GM18499 (cell line): Measurements from ENCODE around the gene KHDC1.
A peak's percentile ranks its signal among the peaks of the same experiment; 100 is the strongest.
"Not testable (repeated sequence)": the region's sequence is repeated elsewhere in the genome, so short reads cannot be mapped to it uniquely, and the experiment has no call there.

ENCODE experiments used
- ATAC-seq: cut with Tn5 transposase; IDR thresholded peaks from one replicate; pipeline ENCODE4 v1.9.1; 2021; ENCODE audit warnings: moderate number of reproducible peaks; ENCODE audit not compliant: insufficient read depth, unreplicated experiment

The KHDC1 gene

GRCh38 chr6:73262671-73263569, at the start of gene KHDC1:
KHDC1 (minus strand) TSS chr6:73263196; CDS start chr6:73242517, 20,679 bp downstream.
- ATAC-seq = peak; percentile 80

GRCh38 chr6:73310503-73310845, 47.5 kb upstream of the KHDC1 start:
- ATAC-seq = not testable (repeated sequence)

- peak; percentile 94 for ATAC-seq
Measured at GRCh38 chr6:73309785-73310502, 46.9 kb upstream of the KHDC1 start.

GRCh38 chr6:73309535-73309784, 46.5 kb upstream of the KHDC1 start:
- no peak for ATAC-seq

- no peak for ATAC-seq
Measured at GRCh38 chr6:73308712-73309534, 45.9 kb upstream of the KHDC1 start.

- not testable (repeated sequence) for ATAC-seq
Measured at GRCh38 chr6:73303773-73304172, 40.8 kb upstream of the KHDC1 start.

GRCh38 chr6:73302339-73302738, 39.3 kb upstream of the KHDC1 start:
- no peak for ATAC-seq

GRCh38 chr6:73299151-73299971, 36.4 kb upstream of the KHDC1 start:
- no peak for ATAC-seq

- ATAC-seq = no peak
Measured at GRCh38 chr6:73293331-73293730, 30.3 kb upstream of the KHDC1 start.

GRCh38 chr6:73290435-73290834, 27.4 kb upstream of the KHDC1 start:
- no peak for ATAC-seq

- no peak for ATAC-seq
Measured at GRCh38 chr6:73286752-73287151, 23.8 kb upstream of the KHDC1 start.

- ATAC-seq = no peak
Measured at GRCh38 chr6:73285674-73286283, 22.8 kb upstream of the KHDC1 start.

- no peak for ATAC-seq
Measured at GRCh38 chr6:73282871-73283270, 19.9 kb upstream of the KHDC1 start.

GRCh38 chr6:73281684-73282083, 18.7 kb upstream of the KHDC1 start:
- not testable (repeated sequence) for ATAC-seq

GRCh38 chr6:73269296-73269695, 6.3 kb upstream of the KHDC1 start:
- ATAC-seq = not testable (repeated sequence)

- ATAC-seq = not testable (repeated sequence)
Measured at GRCh38 chr6:73268896-73269295, 5.9 kb upstream of the KHDC1 start.

- ATAC-seq = no peak
Measured at GRCh38 chr6:73264446-73264845, 1.4 kb upstream of the KHDC1 start.

- ATAC-seq = no peak
Measured at GRCh38 chr6:73263570-73263909, 544 bp upstream of the KHDC1 start.

- ATAC-seq = no peak
Measured at GRCh38 chr6:73258721-73259120, 4.3 kb downstream of the KHDC1 start.

GRCh38 chr6:73254323-73254722, 8.7 kb downstream of the KHDC1 start:
- ATAC-seq = not testable (repeated sequence)
